NCI-H1436 (cell line): Measurements from ENCODE around the gene AVPR2.

Experiments
- DNase-seq: peaks from one replicate; lab custom pipeline; 2025; lab: John Stamatoyannopoulos, UW

Gene AVPR2

GRCh38 chrX:153952373-153953026, 48.0 kb downstream of the AVPR2 start:
- DNase-seq = no peak

GRCh38 chrX:153953342-153953830, 48.9 kb downstream of the AVPR2 start:
- peak; percentile 70 for DNase-seq

- DNase-seq = no peak
Observed at GRCh38 chrX:153953892-153954557, 49.6 kb downstream of the AVPR2 start.

- no peak for DNase-seq
Observed at GRCh38 chrX:153954558-153955227, 50.2 kb downstream of the AVPR2 start.

- no peak for DNase-seq
Observed at GRCh38 chrX:153955228-153955732, 50.8 kb downstream of the AVPR2 start.

- no peak for DNase-seq
Observed at GRCh38 chrX:153956044-153956907, 51.8 kb downstream of the AVPR2 start.
